B cell (primary cell): Measurements from ENCODE around the gene ING3. TPM values are rescaled to one million over a fixed set of nuclear protein-coding genes. Genes with fewer than 3 reads are reported as not detected.

ENCODE experiments used
- ATAC-seq: fragments of 200-7000 bp; cut with Tn5 transposase; one replicate; pipeline ENCODE4 v1.10.0; 2021; ENCODE audit warnings: low read depth, mild to moderate bottlenecking, moderate number of reproducible peaks, moderate library complexity
- CTCF ChIA-PET: fragments of 350-600 bp; sonication (Branson Sonifier 250); formaldehyde crosslinking; loops from one replicate; lab custom pipeline; 2021; ENCODE audit warnings: antibody characterized with exemption, inconsistent platforms; lab: Charles Lee
- POLR2A ChIA-PET: fragments of 350-600 bp; sonication (Branson Sonifier 250); formaldehyde crosslinking; loops from one replicate; lab custom pipeline; 2021; ENCODE audit warnings: antibody characterized with exemption; lab: Charles Lee
- DNase-seq: peaks from one replicate; pipeline ENCODE4 v3.0.0; 2013
- H2AFZ ChIP-seq: 2 replicates; pipeline ENCODE4 v1.6.1; 2012; ENCODE audit warnings: mild to moderate bottlenecking, low read depth, low read length; ENCODE audit not compliant: insufficient read depth, poor library complexity, severe bottlenecking
- H3K27ac ChIP-seq, 2 donors: 1 replicate in 1 of 2; 2 replicates in 1 of 2; pipeline ENCODE4 v1.5.1; 2012 to 2013; ENCODE audit warnings: low read length in 2 of 2, mild to moderate bottlenecking in 2 of 2, moderate library complexity in 1 of 2
- H3K27me3 ChIP-seq, 4 experiments: fragments of 200-600 bp in 1 of 4; sonication (generic) in 1 of 4; replicated peaks in 1 of 4; 1 replicate in 2 of 4; 2 replicates in 2 of 4; pipeline versions ENCODE4 v1.6.1 to v1.7.0; 2013 to 2016; ENCODE audit warnings: low read length in 3 of 4, mild to moderate bottlenecking in 2 of 4, mixed read lengths in 1 of 4, moderate library complexity in 1 of 4; ENCODE audit not compliant: insufficient read depth in 4 of 4, control insufficient read depth in 3 of 4; ENCODE audit errors: control extremely low read depth in 1 of 4
- H3K36me3 ChIP-seq, 2 experiments: replicated peaks in 1 of 2; 1 replicate in 1 of 2; 2 replicates in 1 of 2; pipeline versions ENCODE4 v1.6.1 to v1.7.1; 2013; ENCODE audit warnings: low read length in 1 of 2; ENCODE audit not compliant: insufficient read depth in 2 of 2, control insufficient read depth in 1 of 2; ENCODE audit errors: control extremely low read depth in 1 of 2, extremely low read depth in 1 of 2
- H3K4me1 ChIP-seq, 2 donors: fragments of 200-600 bp in 1 of 2; sonication (generic) in 1 of 2; 1 replicate in 1 of 2; 2 replicates in 1 of 2; pipeline versions ENCODE4 v1.5.1 to v1.6.1; 2013 to 2017; ENCODE audit warnings: low read length in 2 of 2; ENCODE audit not compliant: control insufficient read depth in 2 of 2, insufficient read depth in 2 of 2
- H3K4me2 ChIP-seq: replicated peaks from 2 replicates; pipeline ENCODE3; 2012; ENCODE audit warnings: mild to moderate bottlenecking, low read depth, low read length; ENCODE audit not compliant: poor library complexity, severe bottlenecking
- H3K4me3 ChIP-seq, 5 experiments: fragments of 200-600 bp in 1 of 5; sonication (generic) in 1 of 5; 1 replicate in 3 of 5; 2 replicates in 2 of 5; pipeline versions ENCODE4 v1.5.1 to v1.7.0; 2011 to 2016; ENCODE audit warnings: low read length in 4 of 5, mild to moderate bottlenecking in 4 of 5, low read depth in 2 of 5, control low read depth in 1 of 5, moderate library complexity in 1 of 5; ENCODE audit not compliant: insufficient read depth in 1 of 5; ENCODE audit errors: control extremely low read depth in 1 of 5, extremely low read depth in 1 of 5
- H3K79me2 ChIP-seq: fragments of 200-600 bp; sonication (generic); one replicate; pipeline ENCODE4 v1.6.0; 2016; ENCODE audit warnings: low read length; ENCODE audit not compliant: control insufficient read depth, insufficient read depth
- H3K9ac ChIP-seq: fragments of 200-600 bp; sonication (generic); 2 replicates; pipeline ENCODE4 v1.6.1; 2017; ENCODE audit warnings: mild to moderate bottlenecking, low read length, moderate library complexity
- H3K9me3 ChIP-seq, 3 donors: one replicate each; pipeline versions ENCODE4 v1.6.1 to v1.7.1; 2013; ENCODE audit warnings: low read length in 2 of 3; ENCODE audit not compliant: control insufficient read depth in 2 of 3, insufficient read depth in 1 of 3; ENCODE audit errors: control extremely low read depth in 1 of 3
- H4K20me1 ChIP-seq: 2 replicates; pipeline ENCODE4 v1.6.0; 2012; ENCODE audit warnings: mild to moderate bottlenecking, low read length; ENCODE audit not compliant: insufficient read depth, control insufficient read depth, poor library complexity, severe bottlenecking
- H3K27ac Mint-ChIP-seq: one replicate; pipeline ENCODE4 v1.8.0; 2021; ENCODE audit warnings: mixed read lengths
- H3K27me3 Mint-ChIP-seq: one replicate; pipeline ENCODE4 v1.8.0; 2021; ENCODE audit warnings: mixed read lengths
- H3K4me1 Mint-ChIP-seq: one replicate; pipeline ENCODE4 v1.8.0; 2021; ENCODE audit warnings: mixed read lengths
- H3K4me3 Mint-ChIP-seq: one replicate; pipeline ENCODE4 v1.8.0; 2021; ENCODE audit warnings: mixed read lengths
- H3K9me3 Mint-ChIP-seq: one replicate; pipeline ENCODE4 v1.8.0; 2022; ENCODE audit warnings: mixed read lengths; ENCODE audit not compliant: insufficient read depth
- EZH2 ChIP-seq: IDR thresholded peaks from 2 replicates; pipeline ENCODE4 v1.6.1; 2012; ENCODE audit warnings: borderline replicate concordance, low read depth, mild to moderate bottlenecking, moderate library complexity, low read length; ENCODE audit not compliant: insufficient read depth, poor library complexity, severe bottlenecking
- WGBS: methylation state at CpG from one replicate; pipeline ENCODE4 v1.1.5; 2013; ENCODE audit warnings: missing lambda C conversion rate; ENCODE audit not compliant: insufficient coverage; 5-methylcytosine and 5-hydroxymethylcytosine counted together
- intact Hi-C: fragments of 100-400 bp; cut with micrococcal nuclease; formaldehyde crosslinking; loops from one replicate; pipeline ENCODE4 v1.10.0; 2022
- polyA plus RNA-seq: library from polyadenylated mRNA; depleted of rRNA; stranded (reverse); fragments of >200 nt; gene quantifications from 2 replicates; pipeline ENCODE4 v1.2.3, GENCODE V29; 2012
- total RNA-seq, 2 donors: library from RNA; stranded (reverse); fragments of 120-200 nt in 1 of 2; gene quantifications; 1 replicate in 1 of 2; 2 replicates in 1 of 2; pipeline versions ENCODE4 v1.2.3 to v1.2.4, GENCODE V29; 2013 to 2022
- TF ChIP-seq, protein P1 (sequence below): fragments of 200-600 bp; IDR thresholded peaks from one replicate; pipeline ENCODE4 v1.8.0; 2022; ENCODE audit warnings: antibody characterized with exemption, mild to moderate bottlenecking

ING3 gene
- total and polyA plus RNA-seq, 2 donors (not counting 1 experiment from before 2014, with no cell fraction given): 29.5 to 38.0 TPM

- POLR2A ChIA-PET: no interaction called here
- H3K27ac Mint-ChIP-seq: no peak overlapping the region
- Histone ChIP-seq H3K36me3 (no peaks in the 10 kb centered on the region), H3K27me3 (no peaks in the 10 kb centered on the region), H3K27ac (no peak overlapping the region), H3K4me3 (no peak overlapping the region), H4K20me1 (no peaks in the 10 kb centered on the region), H3K9ac (no peak overlapping the region), H2AFZ (no peak overlapping the region), H3K79me2 (no peaks in the 10 kb centered on the region), H3K4me1 (no peaks in the 10 kb centered on the region), H3K4me2 (no peak overlapping the region), H3K9me3 (no peaks in the 10 kb centered on the region)
- no peak overlapping the region for H3K4me3 Mint-ChIP-seq
- H3K9me3 Mint-ChIP-seq: no peaks in the 10 kb centered on the region
- DNase-seq: no peak
- no peaks in the 10 kb centered on the region for H3K4me1 Mint-ChIP-seq
- H3K27me3 Mint-ChIP-seq: peaks cover 22% of the 10 kb centered on the region
- ATAC-seq: no peak
- intact Hi-C loops: no loop called here
- TF ChIP-seq, protein P1, sequence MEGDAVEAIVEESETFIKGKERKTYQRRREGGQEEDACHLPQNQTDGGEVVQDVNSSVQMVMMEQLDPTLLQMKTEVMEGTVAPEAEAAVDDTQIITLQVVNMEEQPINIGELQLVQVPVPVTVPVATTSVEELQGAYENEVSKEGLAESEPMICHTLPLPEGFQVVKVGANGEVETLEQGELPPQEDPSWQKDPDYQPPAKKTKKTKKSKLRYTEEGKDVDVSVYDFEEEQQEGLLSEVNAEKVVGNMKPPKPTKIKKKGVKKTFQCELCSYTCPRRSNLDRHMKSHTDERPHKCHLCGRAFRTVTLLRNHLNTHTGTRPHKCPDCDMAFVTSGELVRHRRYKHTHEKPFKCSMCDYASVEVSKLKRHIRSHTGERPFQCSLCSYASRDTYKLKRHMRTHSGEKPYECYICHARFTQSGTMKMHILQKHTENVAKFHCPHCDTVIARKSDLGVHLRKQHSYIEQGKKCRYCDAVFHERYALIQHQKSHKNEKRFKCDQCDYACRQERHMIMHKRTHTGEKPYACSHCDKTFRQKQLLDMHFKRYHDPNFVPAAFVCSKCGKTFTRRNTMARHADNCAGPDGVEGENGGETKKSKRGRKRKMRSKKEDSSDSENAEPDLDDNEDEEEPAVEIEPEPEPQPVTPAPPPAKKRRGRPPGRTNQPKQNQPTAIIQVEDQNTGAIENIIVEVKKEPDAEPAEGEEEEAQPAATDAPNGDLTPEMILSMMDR: no peak
- no peak for TF ChIP-seq EZH2
- CTCF ChIA-PET: no interaction called here
- 83% methylated on average over 1 of the region's 2 CpGs for WGBS
Observed at GRCh38 chr7:120920034-120920433, 30.5 kb upstream of the ING3 start.

DNA sequence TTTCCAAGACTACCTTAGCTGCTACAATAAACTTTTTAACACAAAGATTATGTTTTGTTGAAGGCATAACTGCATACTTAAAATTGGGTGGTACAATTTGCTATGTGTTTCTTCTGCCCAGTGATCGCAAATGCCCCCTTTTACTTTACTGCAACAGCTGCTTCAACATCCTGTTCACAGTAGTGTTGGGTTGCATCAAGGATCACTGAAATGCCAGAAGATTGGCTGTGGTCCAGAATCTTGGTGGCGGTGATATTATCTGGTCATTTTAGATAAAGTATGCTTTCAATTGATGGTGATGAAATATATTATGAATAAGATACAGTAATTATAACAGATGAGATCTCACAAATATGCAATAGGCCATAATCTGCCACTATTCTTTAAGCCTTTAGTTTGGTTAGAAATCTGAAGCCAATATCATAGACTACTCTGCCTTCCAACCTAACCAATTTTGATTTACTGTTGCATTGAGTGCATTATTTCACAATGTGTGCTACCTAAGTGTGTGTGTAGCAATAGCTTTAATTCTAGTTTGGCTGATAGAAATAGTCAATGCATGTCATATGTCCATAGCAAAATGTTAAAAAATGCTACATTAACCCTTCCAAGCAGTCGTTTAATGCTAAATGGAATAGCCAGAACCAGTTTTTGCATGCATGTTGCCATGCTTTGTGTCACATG, 29.8 kb upstream of the ING3 start:
- no peaks in the 10 kb centered on the region for H3K4me1 ChIP-seq
- WGBS: 71% methylated on average over 1 of the region's 3 CpGs
- no peaks in the 10 kb centered on the region for H3K4me1 Mint-ChIP-seq

More for the DNA sequence above, 29.8 kb upstream of the ING3 start:
- Histone ChIP-seq H4K20me1 (no peaks in the 10 kb centered on the region), H3K36me3 (no peaks in the 10 kb centered on the region), H3K27me3 (peaks cover 0 to 5% (median 0%) of the 10 kb centered on the region in 4 experiments), H3K9me3 (no peaks in the 10 kb centered on the region), H3K27ac (no peak overlapping the region), H3K9ac (no peak overlapping the region), H2AFZ (no peak overlapping the region), H3K4me2 (no peak overlapping the region), H3K4me3 (no peak overlapping the region), H3K79me2 (no peaks in the 10 kb centered on the region)
- ChIA-PET POLR2A (no interaction called here), CTCF (no interaction called here)
- Mint-ChIP-seq H3K27ac (no peak overlapping the region), H3K27me3 (peaks cover 23% of the 10 kb centered on the region), H3K4me3 (no peak overlapping the region), H3K9me3 (no peaks in the 10 kb centered on the region)
- intact Hi-C loops: no loop called here
- DNase-seq (no peak), ATAC-seq (no peak)
- TF ChIP-seq EZH2: no peak
- TF ChIP-seq, protein P1: no peak
